HepG2 (cell line): Measurements from ENCODE around the gene NDNF. TPM values are rescaled to one million over a fixed set of nuclear protein-coding genes. Genes with fewer than 3 reads are reported as not detected.

Experiments
- ATAC-seq: fragments of 200-7000 bp; cut with Tn5 transposase; 3 replicates; pipeline ENCODE4 v1.9.1; 2020; ENCODE audit warnings: mild to moderate bottlenecking, moderate library complexity
- BruUV-seq: library from RNA; stranded (reverse); fragments of 400-500 nt; replicated peaks from 2 replicates; lab custom pipeline; 2021; lab: Mats Ljungman, UMichigan
- CTCF ChIA-PET: fragments of 300-600 bp; formaldehyde crosslinking; extraction: SDS; loops from one replicate; lab custom pipeline; 2021; ENCODE audit warnings: low total read pairs, inconsistent platforms, low intra/inter-chr PET ratio; lab: Yijun Ruan, JAX
- POLR2A ChIA-PET: fragments of 350-600 bp; sonication (Branson Sonifier 250); formaldehyde crosslinking; loops from one replicate; lab custom pipeline; 2020; ENCODE audit warnings: antibody characterized with exemption, inconsistent platforms; lab: Yijun Ruan, JAX
- DNase-seq: peaks from one replicate; pipeline ENCODE4 v3.0.0-alpha.2; 2015; ENCODE audit warnings: low spot score
- FAIRE-seq: peaks from 3 replicates; lab custom pipeline; 2011; peaks lifted over from hg19 to GRCh38; lab: Jason Lieb, UNC
- H2AFZ ChIP-seq: one replicate; pipeline ENCODE4 v1.6.1; 2011; ENCODE audit warnings: low read length, inconsistent platforms
- H3K27ac ChIP-seq: fragments of 300-600 bp; 3 replicates; pipeline ENCODE4 v1.8.0; 2011; ENCODE audit warnings: mixed run types, mild to moderate bottlenecking, mixed read lengths, low read length, inconsistent platforms; ENCODE audit not compliant: insufficient read depth; ENCODE audit errors: extremely low read length
- H3K27me3 ChIP-seq, 2 experiments: fragments of 200-600 bp in 1 of 2; 2 replicates in 1 of 2; 3 replicates in 1 of 2; pipeline versions ENCODE4 v1.6.0 to v1.8.0; 2011; ENCODE audit warnings: low read length in 2 of 2, mild to moderate bottlenecking in 2 of 2, moderate library complexity in 2 of 2, inconsistent platforms in 1 of 2; ENCODE audit not compliant: insufficient read depth in 2 of 2, control insufficient read depth in 1 of 2
- H3K36me3 ChIP-seq, 2 experiments: fragments of 200-600 bp in 1 of 2; replicated peaks in 1 of 2; 2 replicates in 1 of 2; 3 replicates in 1 of 2; pipeline versions ENCODE4 v1.5.1 to v1.8.0; 2011; ENCODE audit warnings: low read length in 2 of 2, inconsistent platforms in 1 of 2; ENCODE audit not compliant: insufficient read depth in 2 of 2, control insufficient read depth in 1 of 2
- H3K4me1 ChIP-seq: 2 replicates; pipeline ENCODE4 v1.5.1; 2012; ENCODE audit warnings: low read length, inconsistent platforms; ENCODE audit not compliant: insufficient read depth
- H3K4me2 ChIP-seq: 2 replicates; pipeline ENCODE4 v1.6.0; 2011; ENCODE audit warnings: low read depth, low read length, inconsistent platforms
- H3K4me3 ChIP-seq, 3 experiments: fragments of 200-600 bp in 1 of 3; sonication (generic), shearing (Covaris generic) in 1 of 3; replicated peaks in 1 of 3; 2 replicates each; pipeline ENCODE4 v1.5.1; 2011 to 2016; ENCODE audit warnings: low read length in 3 of 3, inconsistent platforms in 2 of 3, low read depth in 2 of 3, mild to moderate bottlenecking in 2 of 3, control low read depth in 1 of 3, mixed read lengths in 1 of 3; ENCODE audit not compliant: insufficient read depth in 1 of 3
- H3K79me2 ChIP-seq: one replicate; pipeline ENCODE4 v1.6.1; 2011; ENCODE audit warnings: low read length, inconsistent platforms; ENCODE audit not compliant: insufficient read depth
- H3K9ac ChIP-seq: 2 replicates; pipeline ENCODE4 v1.6.0; 2011; ENCODE audit warnings: mild to moderate bottlenecking, low read depth, low read length, inconsistent platforms; ENCODE audit not compliant: insufficient read depth
- H3K9me3 ChIP-seq: 2 replicates; pipeline ENCODE4 v1.5.1; 2012; ENCODE audit warnings: mild to moderate bottlenecking, low read length
- H4K20me1 ChIP-seq: 2 replicates; pipeline ENCODE4 v1.6.0; 2011; ENCODE audit warnings: inconsistent platforms, mild to moderate bottlenecking, low read length, moderate library complexity; ENCODE audit not compliant: insufficient read depth
- ARNT2 ChIP-seq: sonication (generic); formaldehyde crosslinking; IDR thresholded peaks from 2 replicates; pipeline ENCODE4 v1.8.0; 2022; ENCODE audit warnings: mild to moderate bottlenecking, low read depth, missing genetic modification reagents, moderate library complexity
- CBX1 ChIP-seq: IDR thresholded peaks from one replicate; pipeline ENCODE4 v1.6.1; 2016; ENCODE audit warnings: antibody characterized with exemption, low read depth
- HOMEZ ChIP-seq: IDR thresholded peaks from 2 replicates; pipeline ENCODE4 v1.6.1; 2016; ENCODE audit warnings: low read depth
- KAT8 ChIP-seq: IDR thresholded peaks from 2 replicates; pipeline ENCODE4 v1.6.1; 2016; ENCODE audit warnings: missing genetic modification reagents, missing compliant biosample characterization
- KMT2A ChIP-seq: sonication (generic); formaldehyde crosslinking; IDR thresholded peaks from 2 replicates; pipeline ENCODE4 v1.4.0; 2020; ENCODE audit warnings: missing genetic modification reagents
- ONECUT2 ChIP-seq: sonication (generic); formaldehyde crosslinking; IDR thresholded peaks from 2 replicates; pipeline ENCODE4 v1.4.0; 2020; ENCODE audit warnings: missing genetic modification reagents
- PHB2 ChIP-seq: fragments of 450-650 bp; IDR thresholded peaks from 2 replicates; pipeline ENCODE4 v1.6.1; 2018; ENCODE audit not compliant: partially characterized antibody
- PHF5A ChIP-seq: IDR thresholded peaks from one replicate; pipeline ENCODE4 v1.6.1; 2018; ENCODE audit warnings: low read depth, missing genetic modification reagents; ENCODE audit not compliant: unreplicated experiment
- POLR2AphosphoS2 ChIP-seq: IDR thresholded peaks from 2 replicates; pipeline ENCODE4 v1.6.1; 2011; ENCODE audit warnings: low read depth, low read length, improper control_type of control experiment
- RORA ChIP-seq: sonication (generic); formaldehyde crosslinking; IDR thresholded peaks from 2 replicates; pipeline ENCODE4 v1.5.0; 2020; ENCODE audit warnings: mild to moderate bottlenecking, missing genetic modification reagents, moderate library complexity
- THRA ChIP-seq: sonication (generic); formaldehyde crosslinking; IDR thresholded peaks from 2 replicates; pipeline ENCODE4 v1.4.0; 2020; ENCODE audit warnings: missing genetic modification reagents, borderline replicate concordance
- ZNF280D ChIP-seq: sonication (generic); formaldehyde crosslinking; IDR thresholded peaks from 2 replicates; pipeline ENCODE4 v1.5.1; 2020; ENCODE audit warnings: mild to moderate bottlenecking, missing genetic modification reagents
- ZNF576 ChIP-seq: sonication (generic); formaldehyde crosslinking; IDR thresholded peaks from 2 replicates; pipeline ENCODE4 v1.4.0; 2020; ENCODE audit warnings: mild to moderate bottlenecking, missing genetic modification reagents
- ZSCAN9 ChIP-seq: IDR thresholded peaks from 2 replicates; pipeline ENCODE4 v1.6.1; 2016; ENCODE audit warnings: borderline replicate concordance
- WGBS: methylation state at CpG from one replicate; pipeline ENCODE4 v1.1.6; 2017; ENCODE audit warnings: low lambda C conversion rate; 5-methylcytosine and 5-hydroxymethylcytosine counted together
- in situ Hi-C: cut with HindIII; loops from 2 replicates; pipeline ENCODE4 v1.10.0; 2017; ENCODE audit warnings: low pct_unique_long_range_greater_than_20kb; ENCODE audit not compliant: extremely low pct_ligation_motif_present
- intact Hi-C: fragments of 100-400 bp; cut with micrococcal nuclease; formaldehyde crosslinking; loops from one replicate; pipeline ENCODE4 v1.10.0; 2022; ENCODE audit not compliant: unreplicated experiment
- polyA plus RNA-seq, 8 experiments: library from polyadenylated mRNA; depleted of rRNA in 3 of 8; stranded (reverse) in 7 of 8; unstranded in 1 of 8; fragments of >200 nt; fragmentation: Illumina TruSeq in 4 of 8; extraction: Trizol in 4 of 8; gene quantifications; 2 replicates each; pipeline versions ENCODE4 v1.2.1 to v1.2.3, GENCODE V29; 2011 to 2016; ENCODE audit warnings: low read depth in 4 of 8, missing spikeins in 1 of 8, mixed read lengths in 1 of 8; ENCODE audit not compliant: insufficient read depth in 1 of 8
- total RNA-seq, 5 experiments: library from RNA; depleted of rRNA; stranded (reverse); fragments of >200 nt; fragmentation: Illumina TruSeq; extraction: Trizol; gene quantifications; 2 replicates each; pipeline ENCODE4 v1.2.3, GENCODE V29; 2016; ENCODE audit warnings: low read depth in 1 of 5
- TF ChIP-seq, protein P1 (sequence below): sonication (generic); formaldehyde crosslinking; conservative IDR thresholded peaks from 2 replicates; pipeline ENCODE4 v1.4.0; 2020; ENCODE audit warnings: missing genetic modification reagents
- TF ChIP-seq, protein P2 (sequence below): sonication (generic); formaldehyde crosslinking; IDR thresholded peaks from 2 replicates; pipeline ENCODE4 v1.4.0; 2020; ENCODE audit warnings: missing genetic modification reagents

NDNF gene
- total and polyA plus RNA-seq, 2 of the 13 experiments (the other 11 are each of a cell fraction or from before 2014, with no cell fraction given), result not detected

- in situ Hi-C loops (no loop called here), intact Hi-C loops (no loop called here)
- POLR2A ChIA-PET, result no interaction called here
- no peaks in the 10 kb centered on the region for H3K36me3 ChIP-seq
- no peaks in the 10 kb centered on the region for H3K9me3 ChIP-seq
- H3K4me2 ChIP-seq, result no peak overlapping the region
- 4% methylated on average over 1 of the region's 1 CpG for WGBS
- no peak overlapping the region for H2AFZ ChIP-seq
- no TSS peak for BruUV-seq
- H3K27ac ChIP-seq, result no peak overlapping the region
- no peaks in the 10 kb centered on the region for H3K79me2 ChIP-seq
- CTCF ChIA-PET, result no interaction called here
- no peak overlapping the region for H3K4me3 ChIP-seq
- FAIRE-seq (no peak), ATAC-seq (no peak), DNase-seq (no peak)
- peaks cover under 1 to 5% of the 10 kb centered on the region in 2 experiments; a peak in 1 of 5 replicates for H3K27me3 ChIP-seq
- no peak overlapping the region for H3K9ac ChIP-seq
- no peaks in the 10 kb centered on the region for H3K4me1 ChIP-seq
- no peaks in the 10 kb centered on the region for H4K20me1 ChIP-seq
- TF ChIP-seq CBX1, result no peak
- TF ChIP-seq ONECUT2 (CRISPR knock-in tag), result no peak
- no peak for TF ChIP-seq THRA (CRISPR knock-in tag)
- TF ChIP-seq ZNF576 (CRISPR knock-in tag), result no peak
- no peak for TF ChIP-seq KMT2A (CRISPR knock-in tag)
- TF ChIP-seq, protein P1, sequence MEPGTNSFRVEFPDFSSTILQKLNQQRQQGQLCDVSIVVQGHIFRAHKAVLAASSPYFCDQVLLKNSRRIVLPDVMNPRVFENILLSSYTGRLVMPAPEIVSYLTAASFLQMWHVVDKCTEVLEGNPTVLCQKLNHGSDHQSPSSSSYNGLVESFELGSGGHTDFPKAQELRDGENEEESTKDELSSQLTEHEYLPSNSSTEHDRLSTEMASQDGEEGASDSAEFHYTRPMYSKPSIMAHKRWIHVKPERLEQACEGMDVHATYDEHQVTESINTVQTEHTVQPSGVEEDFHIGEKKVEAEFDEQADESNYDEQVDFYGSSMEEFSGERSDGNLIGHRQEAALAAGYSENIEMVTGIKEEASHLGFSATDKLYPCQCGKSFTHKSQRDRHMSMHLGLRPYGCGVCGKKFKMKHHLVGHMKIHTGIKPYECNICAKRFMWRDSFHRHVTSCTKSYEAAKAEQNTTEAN (CRISPR knock-in tag), result no peak
- TF ChIP-seq HOMEZ (CRISPR knock-in tag), result no peak
- TF ChIP-seq PHB2, result no peak
- TF ChIP-seq ARNT2 (CRISPR knock-in tag), result no peak
- TF ChIP-seq PHF5A (CRISPR knock-in tag), result no peak
- TF ChIP-seq RORA (CRISPR knock-in tag), result no peak
- TF ChIP-seq KAT8 (CRISPR knock-in tag), result no peak
- TF ChIP-seq, protein P2, sequence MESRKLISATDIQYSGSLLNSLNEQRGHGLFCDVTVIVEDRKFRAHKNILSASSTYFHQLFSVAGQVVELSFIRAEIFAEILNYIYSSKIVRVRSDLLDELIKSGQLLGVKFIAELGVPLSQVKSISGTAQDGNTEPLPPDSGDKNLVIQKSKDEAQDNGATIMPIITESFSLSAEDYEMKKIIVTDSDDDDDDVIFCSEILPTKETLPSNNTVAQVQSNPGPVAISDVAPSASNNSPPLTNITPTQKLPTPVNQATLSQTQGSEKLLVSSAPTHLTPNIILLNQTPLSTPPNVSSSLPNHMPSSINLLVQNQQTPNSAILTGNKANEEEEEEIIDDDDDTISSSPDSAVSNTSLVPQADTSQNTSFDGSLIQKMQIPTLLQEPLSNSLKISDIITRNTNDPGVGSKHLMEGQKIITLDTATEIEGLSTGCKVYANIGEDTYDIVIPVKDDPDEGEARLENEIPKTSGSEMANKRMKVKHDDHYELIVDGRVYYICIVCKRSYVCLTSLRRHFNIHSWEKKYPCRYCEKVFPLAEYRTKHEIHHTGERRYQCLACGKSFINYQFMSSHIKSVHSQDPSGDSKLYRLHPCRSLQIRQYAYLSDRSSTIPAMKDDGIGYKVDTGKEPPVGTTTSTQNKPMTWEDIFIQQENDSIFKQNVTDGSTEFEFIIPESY (CRISPR knock-in tag), result no peak
- no peak for TF ChIP-seq ZSCAN9 (CRISPR knock-in tag)
- TF ChIP-seq ZNF280D, result no peak
- TF ChIP-seq POLR2AphosphoS2, result no peak
These were observed 7.0 kb upstream of the NDNF start for GRCh38 chr4:121079376-121079775.
